ENCODE results near the gene ZNF74.
"Not testable (repeated sequence)": the region's sequence is repeated elsewhere in the genome, so short reads cannot be mapped to it uniquely, and the experiment has no call there.

ZNF74 gene

GRCh38 chr22:20376281-20376680 is 17.7 kb upstream of the ZNF74 start:
- not testable (repeated sequence) for DNase-seq (ENCODE audit: low spot score)

GRCh38 chr22:20376983-20377382 is 17.0 kb upstream of the ZNF74 start:
- DNase-seq (ENCODE audit: low spot score), result not testable (repeated sequence)

- DNase-seq (ENCODE audit: low spot score), result no peak
These were observed 15.8 kb upstream of the ZNF74 start for GRCh38 chr22:20378110-20378509.

- DNase-seq (ENCODE audit: low spot score), result not testable (repeated sequence)
These were observed 15.3 kb upstream of the ZNF74 start for GRCh38 chr22:20378684-20379083.

- DNase-seq (ENCODE audit: low spot score), result no peak
These were observed 13.5 kb upstream of the ZNF74 start for GRCh38 chr22:20380486-20380885.

- no peak for DNase-seq (ENCODE audit: low spot score)
These were observed 10.4 kb upstream of the ZNF74 start for GRCh38 chr22:20383538-20383937.

GRCh38 chr22:20384171-20384570 is 9.8 kb upstream of the ZNF74 start:
- no peak for DNase-seq (ENCODE audit: low spot score)

- DNase-seq (ENCODE audit: low spot score), result no peak
These were observed 9.1 kb upstream of the ZNF74 start for GRCh38 chr22:20384865-20385264.

GRCh38 chr22:20386336-20386735 is 7.6 kb upstream of the ZNF74 start:
- no peak for DNase-seq (ENCODE audit: low spot score)

- no peak for DNase-seq (ENCODE audit: low spot score)
These were observed 7.0 kb upstream of the ZNF74 start for GRCh38 chr22:20386972-20387371.

GRCh38 chr22:20388200-20388599 is 5.8 kb upstream of the ZNF74 start:
- DNase-seq (ENCODE audit: low spot score), result no peak

GRCh38 chr22:20389288-20389687 is 4.7 kb upstream of the ZNF74 start:
- no peak for DNase-seq (ENCODE audit: low spot score)

GRCh38 chr22:20390394-20390907 is 3.5 kb upstream of the ZNF74 start:
- no peak for DNase-seq (ENCODE audit: low spot score)

- DNase-seq (ENCODE audit: low spot score), result no peak
These were observed 2.7 kb upstream of the ZNF74 start for GRCh38 chr22:20391222-20391621.

- not testable (repeated sequence) for DNase-seq (ENCODE audit: low spot score)
These were observed 1.5 kb upstream of the ZNF74 start for GRCh38 chr22:20392365-20392881.

- DNase-seq (ENCODE audit: low spot score), result no peak
These were observed 807 bp upstream of the ZNF74 start for GRCh38 chr22:20392983-20393704.

- no peak for DNase-seq (ENCODE audit: low spot score)
These were observed 1.4 kb downstream of the ZNF74 start for GRCh38 chr22:20395181-20395906.

GRCh38 chr22:20395907-20396287 is 1.9 kb downstream of the ZNF74 start:
- no peak for DNase-seq (ENCODE audit: low spot score)

GRCh38 chr22:20396639-20397038 is 2.7 kb downstream of the ZNF74 start:
- no peak for DNase-seq (ENCODE audit: low spot score)

- no peak for DNase-seq (ENCODE audit: low spot score)
These were observed 3.5 kb downstream of the ZNF74 start for GRCh38 chr22:20397498-20397897.

- no peak for DNase-seq (ENCODE audit: low spot score)
These were observed 4.5 kb downstream of the ZNF74 start for GRCh38 chr22:20398420-20398819.

GRCh38 chr22:20399866-20400605 is 6.1 kb downstream of the ZNF74 start:
- DNase-seq (ENCODE audit: low spot score), result no peak

Measured in germinal center (tissue), 1 donor.